ENCODE data around the gene PAXX. TPM values are rescaled to one million over a fixed set of nuclear protein-coding genes. Genes with fewer than 3 reads are reported as not detected.
"Not testable (repeated sequence)": the region's sequence is repeated elsewhere in the genome, so short reads cannot be mapped to it uniquely, and the experiment has no call there.

The PAXX gene
- total RNA-seq, 1 donor from 2014 or later: 57.3 TPM

GRCh38 chr9:137029058-137029936 is 37.1 kb downstream of the PAXX start:
- DNase-seq (ENCODE audit: low read depth): peak; percentile 76

GRCh38 chr9:137030006-137030405 is 37.8 kb downstream of the PAXX start:
- no peak for DNase-seq (ENCODE audit: low read depth)

GRCh38 chr9:137030538-137031527 is 38.6 kb downstream of the PAXX start:
- DNase-seq (ENCODE audit: low read depth): no peak

- DNase-seq (ENCODE audit: low read depth): no peak
Observed at GRCh38 chr9:137031904-137032640, 39.9 kb downstream of the PAXX start, which contains the start of gene FUT7. Gene FUT7 (minus strand): TSS chr9:137032088. CDS start chr9:137031991, 97 bp downstream.

- no peak for DNase-seq (ENCODE audit: low read depth)
Observed at GRCh38 chr9:137032858-137033257, 40.6 kb downstream of the PAXX start.

- DNase-seq (ENCODE audit: low read depth): not testable (repeated sequence)
Observed at GRCh38 chr9:137033481-137033880, 41.3 kb downstream of the PAXX start.

- DNase-seq (ENCODE audit: low read depth): no peak
Observed at GRCh38 chr9:137034039-137034708, 42.0 kb downstream of the PAXX start.

- DNase-seq (ENCODE audit: low read depth): peak; percentile 79
Observed at GRCh38 chr9:137034709-137035506, 42.7 kb downstream of the PAXX start.

GRCh38 chr9:137035507-137035834 is 43.2 kb downstream of the PAXX start:
- DNase-seq (ENCODE audit: low read depth): no peak

- DNase-seq (ENCODE audit: low read depth): no peak
Observed at GRCh38 chr9:137035937-137036336, 43.7 kb downstream of the PAXX start.

- no peak for DNase-seq (ENCODE audit: low read depth)
Observed at GRCh38 chr9:137037035-137037434, 44.8 kb downstream of the PAXX start.

- DNase-seq (ENCODE audit: low read depth): no peak
Observed at GRCh38 chr9:137037483-137037882, 45.3 kb downstream of the PAXX start.

- no peak for DNase-seq (ENCODE audit: low read depth)
Observed at GRCh38 chr9:137038916-137039315, 46.7 kb downstream of the PAXX start.

GRCh38 chr9:137039611-137040366 is 47.6 kb downstream of the PAXX start:
- DNase-seq (ENCODE audit: low read depth): no peak

GRCh38 chr9:137040568-137040967 is 48.3 kb downstream of the PAXX start:
- no peak for DNase-seq (ENCODE audit: low read depth)

- DNase-seq (ENCODE audit: low read depth): no peak
Observed at GRCh38 chr9:137041124-137041523, 48.9 kb downstream of the PAXX start.

GRCh38 chr9:137042751-137043727 is 50.8 kb downstream of the PAXX start:
- DNase-seq (ENCODE audit: low read depth): no peak
